Stimulated activated CD8-positive, alpha-beta memory T cell treated with anti-CD3 and anti-CD28 coated beads, Interleukin-15, amount 100 ng/mL, for 4 hours (primary cell): ENCODE results near the gene POSTN.

Experiments used
- DNase-seq, 2 donors: peaks; one replicate each; pipeline ENCODE4 v3.0.0-alpha.2; 2020; ENCODE audit warnings: low read depth in 2 of 2

POSTN gene

GRCh38 chr13:37515226-37515625 lies 83.3 kb downstream of the POSTN start:
- DNase-seq, result no peak
